ENCODE data around the gene ACADL.
"Not testable (repeated sequence)": the region's sequence is repeated elsewhere in the genome, so short reads cannot be mapped to it uniquely, and the experiment has no call there.

The ACADL gene

DNA sequence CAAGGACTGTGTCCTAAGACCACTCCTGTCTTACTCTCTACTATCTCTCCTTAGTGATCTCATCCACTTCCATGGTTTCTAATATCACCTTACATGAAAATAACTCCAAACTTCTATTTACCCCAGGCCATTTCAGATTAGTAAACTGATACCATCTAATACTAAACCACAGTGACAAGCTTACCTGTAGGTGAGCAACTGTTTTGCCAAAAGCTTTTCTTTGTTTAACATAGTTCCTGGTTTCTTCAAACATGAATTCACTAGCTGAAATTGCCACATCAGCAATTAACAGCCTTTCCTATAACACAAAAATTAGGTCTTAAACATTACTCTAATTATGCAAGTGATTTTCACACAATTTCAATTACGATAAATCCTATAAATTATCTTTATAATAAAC, 22.1 kb downstream of the ACADL start:
- no peak for DNase-seq (ENCODE audit: low spot score)

GRCh38 chr2:210199854-210200253, 25.4 kb downstream of the ACADL start:
- DNase-seq (ENCODE audit: low spot score), result no peak

GRCh38 chr2:210199186-210199765, 26.0 kb downstream of the ACADL start:
- no peak for DNase-seq (ENCODE audit: low spot score)

DNA sequence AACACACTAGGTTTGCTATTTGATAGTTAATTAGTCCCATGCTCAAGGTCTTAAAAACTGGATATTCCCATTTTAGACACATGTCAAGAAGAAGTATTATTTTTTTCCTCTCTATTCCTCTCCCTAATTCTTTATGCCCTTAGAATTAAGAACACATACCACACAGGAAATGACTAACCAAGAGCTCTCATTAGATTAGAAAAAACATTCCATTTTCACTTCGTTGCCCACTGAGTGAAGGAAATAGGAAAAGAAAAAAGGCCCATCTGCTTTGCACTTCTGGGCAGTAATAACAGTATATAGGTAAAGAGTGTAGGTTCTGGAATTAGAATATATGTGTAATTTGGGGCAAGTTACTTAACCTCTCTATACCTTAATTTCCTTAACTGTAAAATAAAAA, 26.9 kb downstream of the ACADL start:
- no peak for DNase-seq (ENCODE audit: low spot score)

GRCh38 chr2:210197720-210198119, 27.5 kb downstream of the ACADL start:
- no peak for DNase-seq (ENCODE audit: low spot score)

GRCh38 chr2:210195101-210195852, 30.0 kb downstream of the ACADL start:
- peak; percentile 20 for DNase-seq (ENCODE audit: low spot score)

DNA sequence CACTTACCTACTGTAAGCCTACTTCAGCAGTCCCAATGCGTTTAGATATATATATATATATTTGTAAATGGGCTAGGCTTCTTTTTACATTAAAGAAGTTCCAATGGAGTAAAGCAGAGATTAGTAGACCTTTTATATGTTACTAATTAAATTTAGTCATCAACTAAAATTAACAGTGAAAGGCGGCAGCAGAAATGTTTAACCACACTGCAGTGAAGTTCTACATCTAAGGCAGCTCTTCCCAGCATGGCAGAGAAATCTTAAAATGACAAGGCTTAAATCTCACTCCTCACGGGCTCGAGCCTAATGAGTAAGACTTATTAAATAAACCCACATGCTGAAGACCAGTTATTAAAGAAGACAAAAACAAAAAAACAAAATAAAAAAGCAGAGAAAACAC, 34.9 kb downstream of the ACADL start:
- no peak for DNase-seq (ENCODE audit: low spot score)

GRCh38 chr2:210189452-210190138, 35.7 kb downstream of the ACADL start:
- no peak for DNase-seq (ENCODE audit: low spot score)

- DNase-seq (ENCODE audit: low spot score), result no peak
Observed at GRCh38 chr2:210188755-210189154, 36.5 kb downstream of the ACADL start.

- no peak for DNase-seq (ENCODE audit: low spot score)
Observed at GRCh38 chr2:210188190-210188589, 37.1 kb downstream of the ACADL start.

GRCh38 chr2:210183936-210184335, 41.3 kb downstream of the ACADL start:
- not testable (repeated sequence) for DNase-seq (ENCODE audit: low spot score)

DNA sequence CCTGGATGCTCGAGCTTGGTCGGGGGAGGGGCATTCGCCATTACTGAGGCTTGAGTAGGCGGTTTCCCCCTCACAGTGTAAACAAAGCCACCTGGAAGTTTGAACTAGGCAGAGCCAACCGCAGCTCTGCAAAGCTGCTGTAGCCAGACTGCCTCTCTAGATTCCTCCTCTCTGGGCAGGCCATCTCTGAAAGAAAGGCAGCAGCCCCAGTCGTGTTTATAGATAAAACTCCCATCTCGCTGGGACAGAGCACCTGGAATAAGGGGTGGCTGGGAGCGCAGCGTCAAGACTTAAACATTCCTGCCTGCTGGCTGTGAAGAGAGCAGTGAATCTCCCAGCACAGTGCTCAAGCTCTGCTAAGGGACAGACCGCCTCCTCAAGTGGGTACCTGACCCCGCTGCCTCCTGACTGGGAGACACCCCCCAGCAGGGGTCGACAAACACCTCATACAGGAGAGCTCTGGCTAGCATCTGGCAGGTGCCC, 43.6 kb downstream of the ACADL start:
- not testable (repeated sequence) for DNase-seq (ENCODE audit: low spot score)

- DNase-seq (ENCODE audit: low spot score), result not testable (repeated sequence)
Observed at GRCh38 chr2:210181033-210181605, 44.1 kb downstream of the ACADL start.

DNA sequence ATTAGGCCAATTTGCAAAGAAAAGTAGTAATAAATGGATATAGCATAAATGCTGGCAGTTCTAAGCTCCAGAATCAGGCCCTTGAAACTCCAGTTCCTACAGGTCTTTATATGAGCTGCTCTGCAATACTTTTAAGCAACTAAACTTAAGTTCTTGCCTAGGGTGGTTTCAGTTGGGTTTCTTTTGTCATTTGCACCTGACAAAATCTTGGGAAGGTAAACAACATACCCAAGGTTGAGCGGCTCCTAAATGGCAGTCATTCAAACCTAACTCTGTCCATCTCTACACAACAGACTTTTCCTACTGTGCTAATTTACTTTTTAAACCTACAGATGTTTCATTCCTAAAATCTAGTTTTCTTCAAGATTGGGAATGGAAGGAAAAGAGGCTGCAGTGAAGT, 44.8 kb downstream of the ACADL start:
- DNase-seq (ENCODE audit: low spot score), result no peak

- DNase-seq (ENCODE audit: low spot score), result no peak
Observed at GRCh38 chr2:210179351-210179990, 45.8 kb downstream of the ACADL start.

GRCh38 chr2:210177769-210178168, 47.5 kb downstream of the ACADL start:
- peak; percentile 33 for DNase-seq (ENCODE audit: low spot score)

GRCh38 chr2:210177115-210177514, 48.1 kb downstream of the ACADL start:
- not testable (repeated sequence) for DNase-seq (ENCODE audit: low spot score)

GRCh38 chr2:210174086-210174485, 51.2 kb downstream of the ACADL start:
- no peak for DNase-seq (ENCODE audit: low spot score)

- no peak for DNase-seq (ENCODE audit: low spot score)
Observed at GRCh38 chr2:210172219-210172575, 53.0 kb downstream of the ACADL start.

- peak; percentile 94 for DNase-seq (ENCODE audit: low spot score)
Observed at GRCh38 chr2:210171309-210172218, 53.7 kb downstream of the ACADL start, which contains the start of gene KANSL1L. KANSL1L (minus strand) TSS chr2:210171409; CDS start chr2:210154582, 16,827 bp downstream.

Data from iPS-NIHi11 (cell line).